Ammon's horn (tissue), 1 donor: ENCODE measurements around the gene ZNF600.
A peak's percentile ranks its signal among the peaks of the same experiment; 100 is the strongest.
"Not testable (repeated sequence)": the region's sequence is repeated elsewhere in the genome, so short reads cannot be mapped to it uniquely, and the experiment has no call there.

Source experiments
- DNase-seq: peaks from one replicate; pipeline ENCODE4 v3.0.0-alpha.2; 2016; ENCODE audit warnings: low spot score

The ZNF600 gene

GRCh38 chr19:52741951-52742485 is 44.6 kb downstream of the ZNF600 start:
- no peak for DNase-seq

GRCh38 chr19:52741371-52741770 is 45.2 kb downstream of the ZNF600 start:
- DNase-seq = not testable (repeated sequence)

- DNase-seq = no peak
Measured at GRCh38 chr19:52739576-52739975, 47.0 kb downstream of the ZNF600 start.

- DNase-seq = peak; percentile 18
Measured at GRCh38 chr19:52735734-52736133, 50.9 kb downstream of the ZNF600 start.

- peak; percentile 97 for DNase-seq
Measured at GRCh38 chr19:52734893-52735661, 51.5 kb downstream of the ZNF600 start, which contains the start of gene ZNF611. Gene ZNF611 (minus strand): TSS chr19:52735044. CDS start chr19:52715894, 19,150 bp downstream.

GRCh38 chr19:52734331-52734892 is 52.2 kb downstream of the ZNF600 start:
- DNase-seq = peak; percentile 8

GRCh38 chr19:52726051-52726450 is 60.5 kb downstream of the ZNF600 start:
- not testable (repeated sequence) for DNase-seq

- DNase-seq = no peak
Measured at GRCh38 chr19:52725528-52725961, 61.0 kb downstream of the ZNF600 start.

- no peak for DNase-seq
Measured at GRCh38 chr19:52724701-52725514, 61.7 kb downstream of the ZNF600 start.

- DNase-seq = not testable (repeated sequence)
Measured at GRCh38 chr19:52723907-52724598, 62.5 kb downstream of the ZNF600 start.

GRCh38 chr19:52722062-52723003 is 64.3 kb downstream of the ZNF600 start:
- DNase-seq = no peak

GRCh38 chr19:52720541-52720940 is 66.0 kb downstream of the ZNF600 start:
- not testable (repeated sequence) for DNase-seq

GRCh38 chr19:52716522-52716921 is 70.1 kb downstream of the ZNF600 start:
- DNase-seq = no peak

- not testable (repeated sequence) for DNase-seq
Measured at GRCh38 chr19:52715902-52716301, 70.7 kb downstream of the ZNF600 start.

- not testable (repeated sequence) for DNase-seq
Measured at GRCh38 chr19:52715330-52715729, 71.3 kb downstream of the ZNF600 start.
